T-helper 22 cell (primary cell): ENCODE measurements around the gene KIF3B.
"Not testable (repeated sequence)": the region's sequence is repeated elsewhere in the genome, so short reads cannot be mapped to it uniquely, and the experiment has no call there.

Experiments used
- DNase-seq: peaks from one replicate; pipeline ENCODE4 v3.0.0-alpha.2; 2020; ENCODE audit warnings: low read depth

KIF3B gene

DNA sequence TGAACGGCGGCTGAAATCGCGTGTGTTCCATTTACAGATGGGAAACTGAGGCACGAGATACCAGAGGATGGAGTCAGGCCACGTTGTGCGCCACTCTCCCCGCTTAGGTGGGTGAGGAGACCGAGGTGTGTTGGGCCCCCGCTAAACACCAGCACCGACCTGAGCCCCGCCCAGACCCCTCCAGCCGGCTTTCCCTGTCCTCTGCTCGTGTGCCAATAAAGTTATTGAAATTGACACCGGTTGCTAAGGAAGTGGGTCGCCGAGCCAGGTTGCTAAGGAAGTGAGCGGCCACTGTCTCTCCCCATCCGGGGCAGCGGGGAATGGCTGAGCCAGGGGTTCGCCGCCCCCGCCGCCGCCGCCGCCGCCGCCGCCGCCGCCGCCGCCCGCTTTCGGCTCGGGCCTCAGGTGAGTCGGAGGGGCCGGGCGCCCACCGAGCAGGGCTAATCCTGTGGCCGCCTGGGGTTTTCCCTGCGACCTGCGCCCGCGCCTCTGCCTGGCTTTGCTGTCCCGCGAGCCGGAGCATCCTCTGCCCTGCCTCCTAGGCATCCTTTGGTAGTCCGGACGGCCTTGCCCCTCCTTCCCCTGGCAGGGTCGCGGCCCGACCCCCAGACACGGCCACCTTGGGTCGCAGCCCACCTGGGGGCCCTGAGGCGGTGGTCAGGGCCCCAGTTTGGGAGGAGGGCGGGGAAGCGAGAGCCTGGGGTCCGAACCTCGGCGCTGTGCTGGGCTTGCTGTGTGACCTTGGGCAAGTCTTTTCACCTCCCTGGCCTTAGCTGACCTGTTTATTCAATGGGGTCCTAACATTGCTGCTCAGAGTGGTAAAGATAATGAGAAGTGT, at the start of gene KIF3B:
TSS of gene KIF3B (plus strand) at position 291 of the 838 bp plus-strand sequence. CDS start 32,127 bp downstream, outside the sequence.
- peak; percentile 81 for DNase-seq

DNA sequence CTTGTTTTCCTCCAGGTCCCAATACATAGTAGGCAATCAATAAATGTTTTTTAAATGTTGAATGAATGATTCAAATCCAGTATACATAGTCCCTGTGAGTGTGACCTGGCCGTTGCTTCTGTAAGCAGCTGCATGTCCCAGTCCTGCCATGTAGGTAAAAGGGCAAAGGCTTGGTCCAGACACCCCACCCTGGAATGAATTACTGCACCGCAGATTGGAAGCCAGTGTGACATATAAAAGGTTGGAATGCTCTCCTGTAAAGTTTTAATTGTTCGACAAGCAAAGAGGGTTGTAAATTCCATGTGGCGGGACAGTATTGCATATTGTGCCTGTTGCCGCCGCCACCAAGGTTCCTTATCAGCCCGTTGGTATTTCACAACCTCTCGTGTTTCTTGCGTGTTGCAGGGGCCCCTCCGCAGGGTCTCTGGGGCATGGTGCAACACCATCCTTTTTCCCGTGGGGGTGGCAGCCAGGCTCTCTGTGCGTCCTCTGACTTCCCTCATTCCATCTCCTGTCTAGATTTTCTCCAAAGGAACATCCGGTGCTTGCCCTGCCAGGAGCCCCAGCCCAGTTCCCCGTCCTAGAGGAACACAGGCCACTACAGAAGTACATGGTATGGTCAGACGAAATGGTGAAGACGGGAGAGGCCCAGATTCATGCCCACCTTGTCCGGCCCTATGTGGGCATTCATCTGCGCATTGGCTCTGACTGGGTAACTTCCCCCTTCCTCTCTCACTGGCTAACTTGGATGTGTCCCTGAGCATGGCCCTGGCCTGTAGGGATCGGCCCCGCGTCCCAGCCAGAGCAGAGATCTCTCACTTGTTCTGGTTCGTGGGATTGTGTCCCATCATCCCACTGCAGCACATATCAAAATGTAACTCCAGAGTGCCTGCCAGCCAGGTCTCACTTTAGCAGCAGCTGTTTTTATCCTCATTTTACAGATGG, 49.4 kb upstream of the KIF3B start:
- no peak for DNase-seq

DNA sequence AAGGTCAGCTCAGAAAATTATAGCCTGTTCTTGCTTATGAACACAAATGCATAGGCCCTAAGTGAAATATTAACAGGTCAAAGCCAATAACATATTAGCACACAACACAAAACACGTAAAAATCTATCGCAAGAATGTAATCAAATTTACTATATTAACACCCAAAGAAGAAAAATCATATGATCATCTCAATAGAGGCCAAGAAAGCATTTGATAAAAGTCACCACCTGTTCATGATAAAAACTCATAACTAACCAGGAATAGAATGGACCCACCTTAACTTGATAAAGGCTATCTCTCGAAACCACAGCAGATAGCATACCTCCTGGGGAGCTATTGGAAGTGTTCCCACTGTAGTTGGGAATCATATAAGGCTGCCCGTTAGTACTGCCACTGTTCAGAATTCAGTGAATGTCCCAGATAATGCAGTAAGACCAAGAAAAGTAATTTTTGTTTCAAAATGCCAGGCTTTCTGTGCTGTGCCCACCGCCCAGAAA, 48.2 kb upstream of the KIF3B start:
- no peak for DNase-seq

DNA sequence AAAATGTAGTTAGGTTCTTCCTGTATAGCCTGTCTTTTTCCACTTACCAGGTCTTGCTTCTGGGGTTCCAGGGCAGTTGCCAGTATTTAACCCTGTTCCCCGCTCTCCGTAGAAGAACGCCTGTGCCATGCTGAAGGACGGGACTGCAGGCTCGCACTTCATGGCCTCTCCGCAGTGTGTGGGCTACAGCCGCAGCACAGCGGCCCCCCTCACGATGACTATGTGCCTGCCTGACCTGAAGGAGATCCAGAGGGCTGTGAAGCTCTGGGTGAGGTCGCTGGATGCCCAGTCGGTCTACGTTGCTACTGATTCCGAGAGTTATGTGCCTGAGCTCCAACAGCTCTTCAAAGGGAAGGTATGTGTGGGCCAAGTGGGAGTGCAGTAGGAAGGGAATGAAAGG, 46.7 kb upstream of the KIF3B start:
- no peak for DNase-seq

DNA sequence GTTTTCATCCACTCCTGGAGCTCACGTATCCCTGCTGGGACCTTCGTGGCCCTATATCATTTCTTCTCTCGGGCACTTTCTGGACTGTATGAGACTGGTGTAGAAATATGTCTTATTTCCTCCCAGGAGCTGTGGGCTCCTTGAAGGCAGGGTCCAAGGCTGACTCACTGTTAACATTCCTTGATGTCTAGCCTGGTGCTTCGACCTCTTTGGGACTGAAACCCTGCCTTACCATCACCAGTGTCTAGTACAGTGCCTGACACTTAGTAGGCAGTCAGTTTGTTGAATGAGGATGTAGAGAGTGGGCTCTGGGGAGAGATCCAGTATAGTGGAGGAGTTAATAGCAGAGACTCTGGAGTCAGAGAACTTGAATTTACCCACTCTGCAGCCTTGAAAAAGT, 46.2 kb upstream of the KIF3B start:
- no peak for DNase-seq

DNA sequence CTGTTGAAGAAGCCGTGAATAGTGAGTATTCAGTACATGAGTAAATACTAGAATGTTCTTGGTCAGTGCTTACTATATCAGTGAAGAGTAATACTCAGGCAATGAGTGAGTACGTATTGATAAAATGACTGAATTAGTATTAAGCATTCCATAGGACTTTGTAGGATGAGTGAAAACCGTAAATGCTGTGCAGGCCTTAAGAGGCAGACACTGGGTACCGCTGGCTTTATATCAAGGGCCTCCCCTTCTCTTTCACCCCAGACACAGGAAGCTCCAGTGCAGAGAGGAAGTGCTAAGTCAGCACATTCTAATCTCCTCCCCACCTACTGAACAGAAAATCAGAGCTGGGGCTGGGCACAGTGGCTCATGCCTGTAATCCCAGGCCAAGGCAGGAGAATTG, 45.6 kb upstream of the KIF3B start:
- DNase-seq = peak; percentile 13

DNA sequence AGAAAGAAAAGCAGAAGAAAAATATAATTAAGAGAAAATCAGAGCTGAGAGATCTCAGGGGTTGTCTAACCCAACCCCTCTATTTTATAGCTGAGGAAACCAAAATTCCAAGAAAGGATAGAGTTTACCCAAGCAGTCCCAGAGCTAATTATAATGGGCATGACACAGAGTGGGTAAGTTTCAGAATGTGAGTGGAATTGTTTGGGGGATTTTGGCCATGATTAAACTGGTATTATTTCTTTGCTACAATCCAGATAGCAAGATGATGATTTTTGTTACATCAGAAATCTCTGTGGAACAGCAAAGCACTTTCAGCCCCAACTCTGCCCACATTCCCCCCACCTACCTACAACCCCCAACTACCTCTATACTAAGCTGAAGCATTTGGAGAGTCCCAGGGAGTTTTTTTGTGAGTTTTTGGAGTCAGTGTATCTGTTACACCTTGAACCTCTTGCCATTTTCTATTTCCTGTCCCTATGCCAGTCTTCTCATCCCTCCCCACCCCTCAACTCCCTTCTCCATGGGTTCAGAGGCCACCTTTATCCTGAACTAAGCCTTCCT, 45.0 kb upstream of the KIF3B start:
- DNase-seq = no peak

DNA sequence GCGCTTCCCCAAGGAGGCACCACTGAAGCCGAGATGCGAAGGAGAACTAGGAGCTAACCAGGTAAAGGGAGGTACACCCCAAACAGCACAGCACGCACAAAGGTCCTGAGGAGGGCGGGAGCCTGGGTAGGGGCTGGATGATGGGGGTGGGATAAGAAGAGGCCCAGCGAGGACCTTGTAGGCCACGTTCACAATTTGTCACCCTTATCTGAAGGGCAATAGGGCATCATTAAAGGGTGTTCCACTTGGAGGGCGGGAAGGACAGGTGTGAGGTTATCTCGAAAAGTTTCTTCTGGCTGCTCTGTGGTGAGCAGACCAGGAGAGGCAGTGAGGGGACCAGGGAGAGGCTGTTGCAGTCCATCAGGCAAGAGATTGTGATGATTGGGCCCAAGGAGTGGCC, 44.2 kb upstream of the KIF3B start:
- no peak for DNase-seq

DNA sequence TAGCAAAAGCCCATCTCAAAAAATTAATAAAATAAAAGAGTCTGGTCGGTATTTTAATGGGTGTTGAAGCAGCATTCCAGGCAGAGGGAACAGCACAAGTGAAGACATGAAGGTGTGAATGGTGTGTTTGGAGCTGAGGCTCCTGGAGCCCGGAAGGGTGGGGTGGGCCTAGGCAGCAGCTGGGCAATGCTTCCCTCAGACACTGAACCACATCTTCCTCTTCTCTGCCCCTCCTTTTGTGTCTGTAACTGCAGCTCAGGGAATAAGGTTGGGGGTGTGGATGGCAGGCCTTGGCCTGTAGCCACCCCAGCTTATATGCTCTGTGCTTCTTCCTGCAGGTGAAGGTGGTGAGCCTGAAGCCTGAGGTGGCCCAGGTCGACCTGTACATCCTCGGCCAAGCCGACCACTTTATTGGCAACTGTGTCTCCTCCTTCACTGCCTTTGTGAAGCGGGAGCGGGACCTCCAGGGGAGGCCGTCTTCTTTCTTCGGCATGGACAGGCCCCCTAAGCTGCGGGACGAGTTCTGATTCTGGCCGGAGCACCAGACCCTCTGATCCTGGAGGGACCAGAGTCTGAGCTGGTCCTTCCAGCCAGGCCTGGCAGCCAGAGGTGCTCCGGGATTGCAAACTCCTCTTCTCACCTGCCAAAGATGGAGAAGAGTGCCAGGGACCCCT, 43.2 kb upstream of the KIF3B start:
- DNase-seq = no peak

DNA sequence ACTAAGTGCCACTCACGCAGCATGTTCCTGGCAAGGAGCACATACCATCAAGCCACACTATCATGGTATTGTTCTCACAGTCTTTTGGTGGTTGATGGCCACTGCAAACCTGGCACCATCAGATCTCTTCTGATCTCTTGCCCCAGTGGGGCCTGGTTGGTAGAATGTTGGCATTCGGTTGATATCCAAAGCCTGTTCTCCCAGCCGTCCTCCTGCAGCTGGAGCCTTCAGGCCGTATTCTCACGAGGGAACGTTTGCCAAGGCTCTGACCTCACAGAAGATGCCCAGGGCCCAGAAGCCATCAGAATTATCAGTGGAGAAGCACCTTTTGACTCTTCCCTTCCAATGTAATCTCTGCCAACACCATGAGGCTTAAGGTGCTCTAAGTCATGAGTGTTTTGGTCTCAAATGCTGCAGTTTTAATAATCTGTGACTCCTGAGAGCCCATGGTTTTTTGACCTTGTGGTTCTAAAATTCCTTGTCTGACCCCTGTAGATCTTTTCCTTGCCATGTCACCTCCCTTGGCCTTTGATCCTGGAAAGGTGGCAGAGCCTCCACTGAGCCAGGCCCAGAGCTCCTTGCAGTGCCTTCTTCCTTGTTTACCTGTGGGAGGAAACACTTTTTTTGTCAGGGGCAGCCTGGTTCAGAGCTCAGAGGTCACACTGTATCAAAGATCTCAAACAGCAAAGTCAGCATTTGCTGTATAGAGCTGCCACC, 42.0 kb upstream of the KIF3B start:
- no peak for DNase-seq

DNA sequence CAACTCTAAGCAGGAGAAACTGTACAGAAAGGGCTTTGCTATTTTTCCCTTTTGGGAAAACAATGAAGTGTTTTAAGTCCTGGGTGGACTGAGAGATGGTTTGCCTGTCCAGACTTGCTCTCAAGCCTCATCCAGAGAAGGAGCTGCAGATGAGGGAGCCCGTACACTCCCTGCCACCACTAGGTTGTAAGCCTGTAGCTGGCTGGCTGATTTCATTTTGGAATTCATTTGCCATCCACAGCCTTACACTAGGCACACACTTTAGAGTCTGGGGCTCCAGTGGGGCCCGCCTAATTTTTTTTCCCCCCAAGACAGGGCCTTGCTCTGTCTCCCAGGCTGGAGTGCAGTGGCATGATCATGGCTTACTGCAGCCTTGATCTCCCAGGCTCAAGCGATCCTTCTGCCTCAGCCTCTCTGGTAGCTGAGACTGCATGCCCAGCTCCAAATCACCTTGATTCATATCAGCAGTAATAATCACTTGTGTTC, 41.4 kb upstream of the KIF3B start:
- no peak for DNase-seq

DNA sequence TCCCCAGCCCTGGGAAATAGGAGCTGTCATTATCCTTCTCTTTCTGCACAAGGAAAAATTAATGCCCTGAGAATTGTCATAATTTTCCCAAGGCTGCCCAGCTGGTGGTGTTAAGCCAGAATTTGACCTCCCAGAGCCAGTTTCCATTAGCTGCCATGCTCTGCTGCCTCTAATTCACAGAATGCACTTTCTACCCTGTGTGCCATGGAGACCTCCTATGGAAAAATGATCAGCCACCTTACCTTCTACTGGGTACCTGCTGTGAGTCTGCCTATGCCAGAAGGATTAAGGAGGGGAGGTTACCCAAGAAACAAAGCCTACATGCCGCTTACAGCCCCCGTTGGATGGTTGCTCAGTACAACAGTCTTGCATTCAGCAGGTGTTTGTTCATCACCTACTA, 40.6 kb upstream of the KIF3B start:
- DNase-seq = no peak

DNA sequence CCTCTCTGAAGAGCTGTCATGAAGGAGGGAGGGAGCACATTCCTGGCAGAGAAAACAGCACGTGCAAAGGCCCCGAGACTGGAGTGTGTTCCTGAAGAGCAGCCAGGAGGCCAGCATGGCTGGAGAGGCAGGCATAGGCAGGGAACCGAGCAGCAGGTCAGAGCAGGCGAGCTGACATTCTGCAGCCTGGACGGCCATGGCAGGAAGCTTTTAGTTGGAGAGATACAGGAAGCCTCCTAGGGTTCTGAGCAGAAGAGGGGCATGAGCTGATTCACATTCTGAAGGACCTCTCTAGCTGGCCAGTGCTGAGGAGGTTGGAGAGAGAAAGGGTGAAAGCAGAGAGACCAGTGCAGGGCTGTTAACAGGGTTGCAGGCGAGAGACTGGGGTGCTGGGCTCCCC, 40.0 kb upstream of the KIF3B start:
- DNase-seq = no peak

DNA sequence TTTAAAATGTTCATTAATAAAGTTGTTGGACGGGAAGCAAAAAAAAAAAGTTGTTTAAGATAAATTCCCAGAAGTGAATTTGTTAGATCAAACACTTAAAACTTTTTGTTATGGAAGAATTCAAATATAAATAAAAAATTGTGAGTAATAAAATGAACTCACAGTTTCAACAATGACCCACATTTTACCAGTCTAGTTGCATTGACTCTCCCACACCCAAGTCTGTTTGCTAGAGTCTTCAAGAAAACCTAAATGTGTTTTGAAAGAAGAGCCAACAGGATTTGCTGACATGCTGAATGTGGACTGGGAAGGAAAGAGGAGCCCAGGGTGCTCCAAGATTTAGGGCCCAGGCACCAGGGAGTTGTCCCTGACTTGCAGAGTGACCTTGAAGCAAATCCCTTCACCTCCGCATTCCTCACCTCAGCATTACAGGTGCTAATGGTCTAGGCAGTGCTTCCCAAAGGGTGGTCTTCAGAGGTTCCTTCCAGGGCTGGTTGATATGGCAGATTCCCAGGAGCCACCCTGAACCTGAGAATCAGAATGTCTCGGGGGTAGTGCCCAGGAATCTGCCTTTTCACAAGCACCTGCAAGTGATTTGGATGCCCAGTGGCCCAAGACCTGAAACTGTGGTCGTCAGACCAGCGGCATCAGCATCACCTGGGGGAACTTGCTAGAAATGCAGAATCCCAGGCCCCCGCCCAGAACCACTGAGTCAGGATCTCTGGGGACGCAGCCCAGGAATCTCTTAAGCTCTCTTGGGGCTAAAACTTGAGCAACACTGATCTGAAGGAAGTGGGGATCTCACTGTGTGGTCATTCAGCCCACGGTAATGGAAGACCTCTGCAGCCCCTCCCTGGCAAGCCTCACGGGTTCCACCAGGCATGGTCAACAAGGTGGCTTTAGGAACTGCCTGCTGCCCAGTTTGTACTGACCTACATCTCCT, 38.7 kb upstream of the KIF3B start:
- DNase-seq = no peak

DNA sequence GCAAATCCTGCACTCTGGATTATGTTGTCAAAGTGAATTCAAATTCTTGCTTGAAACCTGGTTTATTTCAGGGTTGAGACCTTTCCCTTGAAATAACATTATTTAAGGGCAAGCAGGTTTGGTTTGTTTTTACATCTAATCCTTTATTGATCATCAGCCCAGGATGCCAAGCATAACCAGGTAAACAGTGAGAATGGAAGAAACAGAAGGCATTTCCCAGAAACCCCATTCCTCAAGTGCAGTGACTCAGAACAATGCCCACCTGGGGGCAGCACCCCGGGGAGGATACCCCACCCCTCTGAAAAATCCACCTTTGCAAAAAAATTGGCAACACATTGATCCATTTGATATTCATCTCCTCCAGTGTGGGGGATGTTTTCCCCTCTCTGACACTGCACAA, 37.2 kb upstream of the KIF3B start:
- no peak for DNase-seq

DNA sequence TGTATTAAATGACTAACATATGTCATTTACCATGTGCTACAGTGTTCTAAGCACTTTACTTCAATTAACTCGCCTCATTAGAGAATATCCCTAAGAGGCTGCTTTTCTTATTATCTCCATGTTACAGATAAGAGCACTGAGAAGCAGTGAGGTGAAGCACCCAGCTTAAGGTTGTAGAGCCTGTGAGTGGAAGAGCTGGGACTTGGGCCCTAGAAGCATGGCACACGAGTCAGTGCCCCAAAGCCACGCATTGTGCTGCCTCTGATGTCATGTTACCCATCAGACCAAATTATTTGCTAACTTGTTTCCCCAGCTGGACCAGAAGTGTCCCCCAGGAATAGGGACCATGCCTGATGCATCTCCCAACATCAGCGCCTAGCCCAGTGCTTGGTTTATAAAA, 35.6 kb upstream of the KIF3B start:
- no peak for DNase-seq

DNA sequence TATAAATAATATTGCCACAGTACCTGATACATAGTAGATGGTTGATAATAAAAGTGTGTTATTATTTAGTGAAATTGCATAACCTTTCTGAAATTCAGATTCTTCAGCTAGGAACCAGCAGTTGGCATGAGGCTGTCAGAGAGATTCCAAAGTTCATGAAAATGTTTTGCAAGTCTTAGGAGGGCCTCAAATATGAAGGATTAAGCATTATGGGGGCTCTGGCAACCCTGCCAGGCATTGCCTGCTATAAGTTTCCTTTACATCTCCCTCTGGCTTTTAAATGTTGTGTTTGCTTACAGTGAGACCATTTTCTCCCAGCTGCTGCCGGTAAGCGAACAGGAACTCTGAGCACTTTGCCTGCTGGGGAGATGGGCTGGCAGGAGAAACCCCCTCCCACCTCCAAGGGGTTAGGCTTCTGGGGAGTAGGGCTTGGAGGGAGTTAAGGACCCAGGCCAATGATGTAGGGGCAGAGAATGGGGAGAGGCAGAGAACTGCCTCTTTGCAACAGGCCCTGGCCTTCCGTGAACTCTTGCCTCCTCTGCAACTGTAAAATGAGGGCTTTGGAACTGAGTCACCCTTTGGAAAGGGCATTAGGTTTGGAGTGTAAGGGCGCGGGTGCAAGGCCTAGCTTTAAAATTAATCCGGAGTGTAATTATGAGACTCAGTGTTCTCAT, 33.2 kb upstream of the KIF3B start:
- DNase-seq = no peak

DNA sequence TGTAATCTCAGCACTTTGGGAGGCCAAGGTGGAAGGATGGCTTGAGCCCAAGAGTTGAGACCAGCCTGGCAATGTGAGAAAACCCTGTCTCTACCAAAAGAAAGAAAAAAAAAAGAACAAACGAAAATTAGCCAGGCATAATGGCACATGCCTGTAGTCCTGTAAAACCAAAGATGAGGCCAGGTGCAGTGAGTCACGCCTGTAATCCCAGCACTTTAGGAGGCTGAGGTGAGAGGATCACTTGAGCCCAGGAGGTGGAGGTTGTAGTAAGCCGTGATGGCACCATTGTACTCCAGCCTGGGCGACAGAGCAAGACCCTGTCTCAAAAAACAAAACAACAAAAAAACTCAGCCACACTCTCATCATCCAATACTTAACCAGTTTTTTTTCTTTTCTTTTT, 32.5 kb upstream of the KIF3B start:
- no peak for DNase-seq

DNA sequence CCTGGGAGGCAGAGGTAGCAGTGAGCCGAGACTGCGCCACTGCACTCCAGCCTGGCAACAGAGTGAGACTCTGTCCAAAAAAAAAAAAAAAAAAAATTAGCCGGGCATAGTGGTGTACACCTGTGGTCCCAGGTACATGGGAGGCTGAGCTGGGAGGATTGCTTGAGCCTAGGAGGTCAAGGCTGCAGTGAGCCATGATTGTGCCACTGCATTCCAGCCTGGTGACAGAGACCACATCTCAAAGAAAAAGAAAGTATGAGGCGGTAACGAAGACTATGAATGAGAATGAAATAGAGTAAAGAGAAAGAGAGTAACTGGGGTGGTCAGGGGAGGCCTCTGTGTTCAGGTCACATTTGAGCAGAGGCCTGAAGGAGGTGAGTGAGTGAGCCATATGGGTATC, 31.2 kb upstream of the KIF3B start:
- DNase-seq = not testable (repeated sequence)
